DOHH2 (cell line): ENCODE data around the gene MFSD2B.

Experiments used
- EZH2phosphoT487 ChIP-seq: fragments of 200-600 bp; sonication (generic); IDR thresholded peaks from 2 replicates; pipeline ENCODE4 v1.6.1; 2017; ENCODE audit warnings: borderline replicate concordance, mild to moderate bottlenecking, antibody characterized with exemption, low read length, moderate library complexity, mixed read lengths
- TF ChIP-seq, protein P1 (sequence below): fragments of 200-600 bp; sonication (generic); IDR thresholded peaks from one replicate; pipeline ENCODE4 v1.5.1; 2014; ENCODE audit warnings: antibody characterized with exemption, mild to moderate bottlenecking, low read depth, low read length; ENCODE audit not compliant: poor library complexity, severe bottlenecking

DNA sequence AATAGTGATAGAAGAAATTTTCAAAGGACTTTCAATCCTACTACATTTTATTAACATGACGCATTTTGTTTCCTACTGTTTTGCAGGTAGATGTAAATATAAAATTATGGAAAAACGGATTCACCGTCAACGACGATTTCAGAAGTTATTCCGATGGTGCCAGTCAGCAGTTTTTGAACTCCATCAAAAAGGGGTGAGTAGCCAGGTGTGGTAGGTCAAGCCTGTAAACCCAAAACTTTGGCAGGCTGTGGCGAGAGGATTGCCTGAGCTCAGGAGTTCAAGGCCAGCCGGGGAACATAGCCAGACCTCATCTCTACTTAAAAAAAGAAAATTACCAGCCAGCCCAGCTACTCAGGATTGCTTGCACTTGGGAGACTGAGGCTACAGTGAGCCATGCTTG lies 33.0 kb upstream of the MFSD2B start:
- TF ChIP-seq, protein P1, sequence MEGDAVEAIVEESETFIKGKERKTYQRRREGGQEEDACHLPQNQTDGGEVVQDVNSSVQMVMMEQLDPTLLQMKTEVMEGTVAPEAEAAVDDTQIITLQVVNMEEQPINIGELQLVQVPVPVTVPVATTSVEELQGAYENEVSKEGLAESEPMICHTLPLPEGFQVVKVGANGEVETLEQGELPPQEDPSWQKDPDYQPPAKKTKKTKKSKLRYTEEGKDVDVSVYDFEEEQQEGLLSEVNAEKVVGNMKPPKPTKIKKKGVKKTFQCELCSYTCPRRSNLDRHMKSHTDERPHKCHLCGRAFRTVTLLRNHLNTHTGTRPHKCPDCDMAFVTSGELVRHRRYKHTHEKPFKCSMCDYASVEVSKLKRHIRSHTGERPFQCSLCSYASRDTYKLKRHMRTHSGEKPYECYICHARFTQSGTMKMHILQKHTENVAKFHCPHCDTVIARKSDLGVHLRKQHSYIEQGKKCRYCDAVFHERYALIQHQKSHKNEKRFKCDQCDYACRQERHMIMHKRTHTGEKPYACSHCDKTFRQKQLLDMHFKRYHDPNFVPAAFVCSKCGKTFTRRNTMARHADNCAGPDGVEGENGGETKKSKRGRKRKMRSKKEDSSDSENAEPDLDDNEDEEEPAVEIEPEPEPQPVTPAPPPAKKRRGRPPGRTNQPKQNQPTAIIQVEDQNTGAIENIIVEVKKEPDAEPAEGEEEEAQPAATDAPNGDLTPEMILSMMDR = no peak
- TF ChIP-seq EZH2phosphoT487 = no peak
